Measurements from ENCODE around the gene GABPB1. TPM values are rescaled to one million over a fixed set of nuclear protein-coding genes. Genes with fewer than 3 reads are reported as not detected.

GABPB1 gene
- total RNA-seq, 2 donors from 2014 or later: 32.0 to 37.5 TPM

DNA sequence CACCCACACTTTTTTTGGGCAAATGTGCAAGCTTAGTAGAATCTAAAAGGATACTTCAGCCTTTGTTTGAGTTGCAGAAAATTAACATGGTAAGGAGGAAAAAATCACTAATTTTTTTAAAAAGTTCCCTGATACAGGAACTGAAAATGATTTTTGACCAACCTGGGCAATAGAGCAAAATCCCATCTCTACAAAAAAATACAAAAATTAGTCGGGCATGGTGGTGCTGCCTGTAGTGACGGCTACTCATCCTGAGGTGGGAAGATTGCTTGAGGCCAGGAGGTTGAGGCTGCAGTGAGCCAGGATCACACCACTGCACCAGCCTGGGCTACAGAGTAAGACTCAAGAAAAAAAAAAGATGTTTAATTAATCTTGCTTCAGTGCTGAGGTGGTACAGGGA lies 10.6 kb upstream of the GABPB1 start:
- 98% methylated on average over 2 of the region's 2 CpGs; no CpG with 5 or more reads in 1 of the 2 experiments for WGBS, 2 experiments (ENCODE audit: insufficient coverage in 1 of 2, insufficient read length in 1 of 2)
- Mint-ChIP-seq H3K9me3 (no peaks in the 10 kb centered on the region), H3K4me3 (no peak overlapping the region), H3K36me3 (ENCODE audit: low read depth) (peaks cover 15% of the 10 kb centered on the region), H3K27ac (no peak overlapping the region), H3K27me3 (ENCODE audit: insufficient read depth) (no peaks in the 10 kb centered on the region), H3K4me1 (no peaks in the 10 kb centered on the region)
- no peaks in the 10 kb centered on the region for H3K4me1 ChIP-seq (ENCODE audit: control insufficient read depth, insufficient read depth, low read length)
- no peak overlapping the region for H3K9ac ChIP-seq (ENCODE audit: extremely low read depth, low read length, poor library complexity, severe bottlenecking)
- H3K27ac ChIP-seq (ENCODE audit: low read depth, low read length): no peak overlapping the region
- H3K4me3 ChIP-seq (ENCODE audit: low read length): no peak overlapping the region
- TF ChIP-seq, protein P1, sequence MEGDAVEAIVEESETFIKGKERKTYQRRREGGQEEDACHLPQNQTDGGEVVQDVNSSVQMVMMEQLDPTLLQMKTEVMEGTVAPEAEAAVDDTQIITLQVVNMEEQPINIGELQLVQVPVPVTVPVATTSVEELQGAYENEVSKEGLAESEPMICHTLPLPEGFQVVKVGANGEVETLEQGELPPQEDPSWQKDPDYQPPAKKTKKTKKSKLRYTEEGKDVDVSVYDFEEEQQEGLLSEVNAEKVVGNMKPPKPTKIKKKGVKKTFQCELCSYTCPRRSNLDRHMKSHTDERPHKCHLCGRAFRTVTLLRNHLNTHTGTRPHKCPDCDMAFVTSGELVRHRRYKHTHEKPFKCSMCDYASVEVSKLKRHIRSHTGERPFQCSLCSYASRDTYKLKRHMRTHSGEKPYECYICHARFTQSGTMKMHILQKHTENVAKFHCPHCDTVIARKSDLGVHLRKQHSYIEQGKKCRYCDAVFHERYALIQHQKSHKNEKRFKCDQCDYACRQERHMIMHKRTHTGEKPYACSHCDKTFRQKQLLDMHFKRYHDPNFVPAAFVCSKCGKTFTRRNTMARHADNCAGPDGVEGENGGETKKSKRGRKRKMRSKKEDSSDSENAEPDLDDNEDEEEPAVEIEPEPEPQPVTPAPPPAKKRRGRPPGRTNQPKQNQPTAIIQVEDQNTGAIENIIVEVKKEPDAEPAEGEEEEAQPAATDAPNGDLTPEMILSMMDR (conservative IDR thresholded peaks at IDR 0.05): no peak
- DNase-seq: no peak
- H3K27me3 ChIP-seq (ENCODE audit: control insufficient read depth, insufficient read depth, low read length, poor library complexity, severe bottlenecking): no peaks in the 10 kb centered on the region
- peaks cover 31% of the 10 kb centered on the region for H3K36me3 ChIP-seq (ENCODE audit: control insufficient read depth, insufficient read depth, low read length)
- H3K9me3 ChIP-seq (ENCODE audit: control insufficient read depth, low read length): no peaks in the 10 kb centered on the region

DNA sequence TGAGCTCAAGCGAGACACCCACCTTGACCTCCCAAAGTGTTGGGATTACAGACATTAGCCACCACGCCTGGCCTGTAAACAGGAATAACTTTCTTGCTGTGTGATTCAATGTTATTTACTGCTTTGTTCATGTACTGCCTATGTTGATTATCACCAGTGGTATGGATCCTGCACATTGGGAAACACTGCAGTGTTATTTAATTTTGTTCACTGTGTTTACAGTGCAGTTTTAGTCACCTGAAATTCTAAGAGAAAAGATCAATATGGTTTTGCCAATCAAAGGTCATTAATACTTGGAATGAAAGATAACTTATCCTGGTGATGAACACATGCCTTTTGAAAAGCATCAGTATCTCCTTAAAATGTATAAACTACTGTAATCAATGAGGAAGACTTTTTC lies 8.6 kb upstream of the GABPB1 start:
- no peaks in the 10 kb centered on the region for H3K27me3 ChIP-seq (ENCODE audit: control insufficient read depth, insufficient read depth, low read length, poor library complexity, severe bottlenecking)
- H3K9ac ChIP-seq (ENCODE audit: extremely low read depth, low read length, poor library complexity, severe bottlenecking): no peak overlapping the region
- H3K27ac ChIP-seq (ENCODE audit: low read depth, low read length): no peak overlapping the region
- DNase-seq: no peak
- Mint-ChIP-seq H3K36me3 (ENCODE audit: low read depth) (peaks cover 27% of the 10 kb centered on the region), H3K4me3 (no peak overlapping the region), H3K4me1 (no peaks in the 10 kb centered on the region), H3K27me3 (ENCODE audit: insufficient read depth) (no peaks in the 10 kb centered on the region), H3K27ac (no peak overlapping the region), H3K9me3 (no peaks in the 10 kb centered on the region)
- peaks cover 40% of the 10 kb centered on the region for H3K36me3 ChIP-seq (ENCODE audit: control insufficient read depth, insufficient read depth, low read length)
- no peaks in the 10 kb centered on the region for H3K4me1 ChIP-seq (ENCODE audit: control insufficient read depth, insufficient read depth, low read length)
- H3K4me3 ChIP-seq (ENCODE audit: low read length): no peak overlapping the region
- H3K9me3 ChIP-seq (ENCODE audit: control insufficient read depth, low read length): no peaks in the 10 kb centered on the region
- WGBS, 2 experiments (ENCODE audit: insufficient coverage in 1 of 2, insufficient read length in 1 of 2): 98 to 100% methylated on average over 2 of the region's 2 CpGs
- TF ChIP-seq, protein P1 (conservative IDR thresholded peaks at IDR 0.05): no peak

GRCh38 chr15:50361756-50362155 lies 6.8 kb upstream of the GABPB1 start:
- no peak overlapping the region for H3K27ac ChIP-seq (ENCODE audit: low read depth, low read length)
- peaks cover 4% of the 10 kb centered on the region for H3K4me1 Mint-ChIP-seq
- H3K27ac Mint-ChIP-seq: no peak overlapping the region
- H3K9me3 Mint-ChIP-seq: no peaks in the 10 kb centered on the region
- H3K27me3 Mint-ChIP-seq (ENCODE audit: insufficient read depth): no peaks in the 10 kb centered on the region
- H3K4me3 ChIP-seq (ENCODE audit: low read length): no peak overlapping the region
- H3K4me3 Mint-ChIP-seq: no peak overlapping the region
- no peaks in the 10 kb centered on the region for H3K9me3 ChIP-seq (ENCODE audit: control insufficient read depth, low read length)
- no peaks in the 10 kb centered on the region for H3K4me1 ChIP-seq (ENCODE audit: control insufficient read depth, insufficient read depth, low read length)
- H3K27me3 ChIP-seq (ENCODE audit: control insufficient read depth, insufficient read depth, low read length, poor library complexity, severe bottlenecking): no peaks in the 10 kb centered on the region
- TF ChIP-seq, protein P1 (conservative IDR thresholded peaks at IDR 0.05): no peak
- WGBS, 2 experiments (ENCODE audit: insufficient coverage in 1 of 2, insufficient read length in 1 of 2): 87% methylated on average over 5 of the region's 6 CpGs; no CpG with 5 or more reads in 1 of the 2 experiments
- peaks cover 47% of the 10 kb centered on the region for H3K36me3 ChIP-seq (ENCODE audit: control insufficient read depth, insufficient read depth, low read length)
- DNase-seq: no peak
- peaks cover 39% of the 10 kb centered on the region for H3K36me3 Mint-ChIP-seq (ENCODE audit: low read depth)
- no peak overlapping the region for H3K9ac ChIP-seq (ENCODE audit: extremely low read depth, low read length, poor library complexity, severe bottlenecking)

Data from endodermal cell (in vitro differentiated cells).